ENCODE data around the gene CHCHD6.

Gene CHCHD6

DNA sequence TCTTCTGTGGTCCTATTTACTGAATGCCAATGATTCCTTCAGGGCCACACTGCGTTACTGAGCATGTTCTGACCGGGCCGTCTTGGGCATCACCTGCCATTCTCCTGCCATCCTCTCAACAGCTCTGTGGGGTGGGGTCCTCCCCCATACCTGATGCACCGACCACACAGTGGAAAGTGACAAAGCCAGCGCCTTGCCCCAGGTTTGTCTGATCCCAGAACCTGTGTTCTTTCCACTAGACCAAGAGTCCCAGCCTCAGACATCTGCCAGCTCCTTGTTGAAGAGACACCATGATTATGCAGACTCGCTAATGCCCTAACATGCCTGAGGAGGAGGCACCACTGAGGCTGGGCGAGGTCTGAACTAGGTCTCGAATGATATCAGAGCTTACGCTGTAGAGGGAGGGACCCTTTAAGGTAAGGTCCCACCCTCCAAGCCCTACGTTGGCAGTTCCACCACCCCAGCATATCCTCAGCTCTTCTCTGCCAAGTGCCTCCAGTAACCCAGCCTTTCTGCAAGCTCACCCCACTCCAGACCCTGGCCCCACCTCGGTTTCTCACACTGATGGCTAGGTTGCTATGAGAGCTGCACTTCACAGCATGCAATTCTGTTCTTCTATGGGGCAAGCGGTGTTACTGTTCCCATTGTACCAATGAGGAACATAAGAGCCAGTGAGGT, 249.1 kb downstream of the CHCHD6 start:
- DNase-seq (ENCODE audit: insufficient read length, low spot score) (no peak), FAIRE-seq (no peak)

DNA sequence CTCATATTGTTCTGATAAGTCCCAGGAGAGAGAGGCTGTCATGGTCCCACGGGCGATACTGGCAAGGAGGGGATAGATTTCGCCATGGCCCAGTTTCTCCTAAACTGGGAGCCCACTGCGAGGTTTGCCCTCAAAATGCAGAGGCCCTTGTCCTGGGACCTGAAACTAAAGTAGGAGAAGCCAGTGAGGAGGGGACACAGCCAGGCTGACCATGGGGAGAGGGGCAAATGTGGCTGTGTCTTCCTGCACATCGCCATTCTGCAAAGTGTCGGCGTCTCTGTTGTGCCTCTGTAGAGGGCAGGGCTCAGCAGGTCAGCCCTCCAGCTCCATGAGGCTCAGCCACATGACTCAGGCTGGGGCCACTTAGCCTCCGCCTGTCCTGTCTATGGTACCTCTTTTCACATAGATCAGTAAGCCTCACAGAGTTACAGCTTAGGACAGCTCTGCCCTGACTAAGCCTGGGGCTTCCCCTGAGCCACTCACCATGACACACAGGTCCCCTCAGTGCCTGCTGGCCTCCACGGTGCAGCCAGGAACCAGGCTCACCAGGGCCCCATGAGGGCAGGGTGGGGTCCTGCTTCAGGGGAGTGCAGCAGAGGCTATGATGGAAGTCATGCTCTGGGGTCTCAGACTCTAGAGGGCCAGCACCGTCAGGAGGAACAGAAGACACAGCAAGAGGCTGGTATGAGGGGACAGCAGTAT, 250.3 kb downstream of the CHCHD6 start:
- no peak for FAIRE-seq

GRCh38 chr3:126955004-126955790, 251.2 kb downstream of the CHCHD6 start:
- DNase-seq (ENCODE audit: insufficient read length, low spot score), result no peak
- no peak for FAIRE-seq

More for the DNA sequence above, 250.3 kb downstream of the CHCHD6 start:
- DNase-seq (ENCODE audit: insufficient read length, low spot score), result no peak

DNA sequence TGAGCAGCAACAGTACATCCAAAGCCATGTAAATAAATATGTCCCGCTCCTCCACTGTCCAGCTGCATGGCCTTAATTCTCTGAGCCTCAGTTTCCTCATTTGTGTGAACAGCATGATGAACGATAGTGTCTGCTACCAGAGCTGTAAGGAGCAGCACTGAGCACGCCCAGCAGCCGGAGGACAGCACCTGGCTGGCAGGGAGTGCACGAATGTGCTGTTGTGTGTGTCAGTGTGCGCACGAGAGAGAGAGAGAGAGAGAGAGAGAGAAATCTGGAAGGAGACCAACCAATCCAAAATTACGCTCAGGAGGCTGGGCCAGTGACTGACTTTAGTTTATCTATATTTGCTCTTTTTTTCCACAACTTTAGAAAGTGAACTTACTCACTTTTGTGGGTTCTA, 252.3 kb downstream of the CHCHD6 start:
- no peak for FAIRE-seq

DNA sequence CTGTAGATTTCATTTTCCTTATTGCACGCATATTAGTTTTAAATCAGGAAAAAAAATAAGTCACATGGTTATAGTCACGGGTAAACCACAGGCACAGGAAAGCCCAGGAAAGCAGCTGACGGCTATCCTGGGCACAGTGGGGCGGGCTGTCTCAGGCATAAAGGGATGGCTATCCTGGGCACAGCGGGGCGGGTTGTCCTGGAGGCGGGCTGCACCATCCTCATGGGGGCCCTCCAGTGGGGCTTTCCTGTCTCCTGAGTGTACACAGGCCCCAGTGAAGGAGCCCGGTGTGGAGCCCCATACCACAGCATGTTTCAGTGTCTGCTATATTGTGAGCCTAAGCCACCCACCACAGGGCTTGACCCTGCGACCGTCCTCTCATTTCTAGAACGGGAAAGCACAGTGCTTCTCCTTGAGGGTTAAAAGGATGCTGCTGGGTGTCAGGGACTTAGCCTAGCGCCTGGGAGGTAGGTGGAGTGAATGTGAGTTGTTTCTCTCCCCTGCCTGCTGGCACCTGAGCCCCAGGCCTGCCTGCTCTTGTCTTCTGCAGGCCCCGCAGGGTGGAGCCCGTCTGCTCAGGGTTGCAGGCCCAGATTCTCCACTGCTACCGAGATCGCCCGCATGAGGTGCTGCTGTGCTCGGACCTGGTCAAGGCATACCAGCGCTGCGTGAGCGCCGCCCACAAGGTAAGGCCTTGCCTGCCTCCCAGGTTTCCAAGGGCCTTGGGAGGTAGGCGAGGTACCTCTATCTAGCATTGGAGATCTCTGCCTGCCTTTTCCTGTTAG, 253.0 kb downstream of the CHCHD6 start:
- no peak for FAIRE-seq

More for the DNA sequence above, 252.3 kb downstream of the CHCHD6 start:
- no peak for DNase-seq (ENCODE audit: insufficient read length, low spot score)

GRCh38 chr3:126957776-126958637, 254.0 kb downstream of the CHCHD6 start:
- FAIRE-seq, result no peak
- DNase-seq (ENCODE audit: insufficient read length, low spot score), result no peak

More for the DNA sequence above, 253.0 kb downstream of the CHCHD6 start:
- DNase-seq (ENCODE audit: insufficient read length, low spot score), result no peak

GRCh38 chr3:126958638-126959085, 254.6 kb downstream of the CHCHD6 start:
- DNase-seq (ENCODE audit: insufficient read length, low spot score), result no peak
- FAIRE-seq, result no peak

- no peak for DNase-seq (ENCODE audit: insufficient read length, low spot score)
- FAIRE-seq, result no peak
Measured at GRCh38 chr3:126959136-126959920, 255.3 kb downstream of the CHCHD6 start.

DNA sequence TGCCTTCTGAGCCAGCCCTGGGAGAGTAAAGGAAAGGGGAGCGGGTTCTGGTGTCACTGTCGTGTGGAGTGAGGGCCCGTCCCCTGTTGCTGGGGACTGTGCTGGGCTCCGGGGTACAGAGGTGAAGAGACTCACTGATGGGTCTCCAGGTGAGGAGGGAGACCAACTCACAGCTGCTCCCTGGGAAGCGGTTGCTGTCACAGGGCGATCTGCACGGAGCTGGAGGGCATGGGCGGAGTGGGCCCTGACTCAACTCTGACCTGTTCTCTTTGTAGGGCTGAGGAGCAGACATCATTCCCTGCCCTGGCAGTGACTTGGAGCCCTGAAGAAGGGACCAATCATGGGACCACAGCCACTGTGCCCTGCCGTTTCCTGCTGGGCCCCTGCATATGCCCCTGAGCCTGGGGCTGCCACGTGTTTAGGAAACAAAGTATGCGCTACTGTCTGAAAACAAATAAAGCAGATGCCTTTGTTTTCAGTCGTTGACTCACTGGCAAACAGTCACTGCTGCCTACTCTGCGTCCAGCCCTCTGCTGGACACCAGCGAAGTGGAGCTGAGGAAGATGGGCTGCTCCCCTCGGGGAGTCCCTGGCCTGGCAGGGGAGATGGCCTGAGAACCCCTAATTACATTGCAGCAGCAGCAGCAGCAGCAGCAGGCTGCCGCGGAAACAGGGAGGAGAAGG, 256.0 kb downstream of the CHCHD6 start:
- DNase-seq (ENCODE audit: insufficient read length, low spot score) (no peak), FAIRE-seq (no peak)

DNA sequence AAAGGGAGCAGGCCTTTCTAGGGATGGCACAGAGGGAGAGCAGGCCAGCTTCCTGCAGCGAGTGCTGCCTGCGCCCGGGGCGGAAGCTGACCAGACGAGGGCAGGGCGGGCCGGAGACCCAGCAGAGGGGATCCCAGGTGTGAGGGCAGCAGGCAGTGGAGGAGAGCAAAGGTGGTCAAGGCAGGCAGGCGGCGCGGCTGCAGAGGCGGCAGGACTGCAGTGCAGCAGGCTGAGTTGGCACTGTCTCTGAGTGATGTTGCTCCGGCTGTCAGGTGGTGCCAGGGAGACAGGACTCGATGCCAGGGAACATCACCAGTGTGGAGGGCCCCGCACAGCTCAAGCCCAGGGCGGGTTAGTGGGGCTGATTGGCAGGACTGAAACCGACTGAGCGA, 256.6 kb downstream of the CHCHD6 start:
- no peak for DNase-seq (ENCODE audit: insufficient read length, low spot score)
- no peak for FAIRE-seq

DNA sequence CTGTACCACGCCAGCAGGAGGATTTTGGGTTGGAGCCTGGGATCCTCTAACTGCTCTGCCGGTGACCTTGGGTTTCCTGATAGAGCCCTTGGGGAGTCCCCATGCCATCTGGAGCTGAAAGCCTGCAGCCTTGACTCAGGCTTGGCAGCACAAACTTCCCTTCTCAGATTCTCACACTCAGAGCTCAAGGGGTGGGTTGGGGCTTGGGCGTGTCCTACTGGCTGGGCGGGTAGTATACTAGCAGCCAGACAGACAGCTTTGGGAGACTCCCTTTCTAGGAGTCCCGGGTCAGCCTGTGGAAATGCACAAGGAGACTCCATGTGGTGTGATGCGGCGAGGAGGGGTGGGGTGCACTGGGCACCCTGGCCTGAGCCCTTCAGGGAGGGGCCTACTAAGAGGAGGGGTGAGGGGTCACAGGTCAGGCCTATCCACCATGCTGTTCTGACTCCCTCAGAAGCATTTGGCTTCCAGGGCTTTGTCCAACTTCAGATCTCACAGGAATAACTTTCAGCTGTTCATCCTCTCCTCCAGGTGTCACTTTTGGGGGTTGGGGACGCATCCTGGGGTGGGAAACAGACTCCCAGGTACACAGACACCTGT, 257.3 kb downstream of the CHCHD6 start:
- FAIRE-seq, result no peak
- DNase-seq (ENCODE audit: insufficient read length, low spot score), result no peak

DNA sequence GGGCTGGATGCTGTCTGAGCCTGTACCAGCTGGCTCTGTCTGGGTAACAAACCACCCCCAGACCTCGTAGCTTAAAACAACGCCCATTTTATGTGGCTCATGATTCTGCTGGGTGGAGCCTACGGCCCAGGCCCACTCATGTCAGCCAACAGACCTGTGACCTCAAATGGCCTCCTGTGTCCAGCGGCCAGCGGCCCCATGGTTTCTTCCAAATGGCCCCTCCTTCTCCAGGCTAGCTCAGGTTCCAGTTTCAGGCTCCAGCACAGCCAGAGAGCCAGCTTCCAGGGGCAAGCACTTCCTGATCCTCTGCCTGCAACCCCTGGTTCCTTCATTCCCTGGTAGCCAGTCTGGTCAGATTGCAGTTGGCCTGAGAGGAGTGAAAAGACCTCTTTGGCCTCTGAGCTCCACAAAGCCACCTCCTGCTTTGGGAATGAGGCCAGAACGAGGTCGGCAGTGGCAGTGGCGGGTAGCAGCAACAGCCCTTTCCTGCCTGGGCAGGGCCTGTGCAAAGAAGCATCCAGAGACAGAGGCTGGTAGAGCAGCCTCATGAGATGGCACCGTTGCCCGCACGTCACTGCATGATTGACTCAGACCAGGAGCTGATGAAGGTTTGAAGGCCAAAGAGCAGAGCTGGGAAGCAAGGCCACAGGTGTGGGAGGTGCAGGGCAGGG, 257.9 kb downstream of the CHCHD6 start:
- FAIRE-seq (no peak), DNase-seq (ENCODE audit: insufficient read length, low spot score) (no peak)

DNA sequence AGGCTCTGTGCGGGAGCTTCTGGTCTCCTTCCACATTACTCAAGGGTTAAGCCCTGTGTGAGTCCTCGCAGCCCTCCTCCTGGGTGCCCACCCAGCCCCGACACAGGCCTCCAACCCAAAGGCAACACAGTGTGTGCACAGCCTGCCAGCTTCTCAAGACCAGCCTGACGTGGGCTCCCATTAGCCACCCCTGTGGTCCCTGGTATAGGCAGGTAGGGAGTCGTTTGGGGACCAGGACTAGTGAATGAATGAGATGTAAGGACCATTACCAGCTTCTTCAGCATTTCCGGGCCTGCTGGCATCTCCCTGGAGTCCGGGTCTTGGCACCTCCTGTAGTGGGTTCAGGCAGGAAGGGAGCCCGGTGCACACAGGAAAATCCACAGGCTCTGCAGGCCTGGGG, 258.7 kb downstream of the CHCHD6 start:
- FAIRE-seq (no peak), DNase-seq (ENCODE audit: insufficient read length, low spot score) (no peak)

GRCh38 chr3:126963261-126964190, 259.5 kb downstream of the CHCHD6 start:
- FAIRE-seq (no peak), DNase-seq (ENCODE audit: insufficient read length, low spot score) (no peak)

DNA sequence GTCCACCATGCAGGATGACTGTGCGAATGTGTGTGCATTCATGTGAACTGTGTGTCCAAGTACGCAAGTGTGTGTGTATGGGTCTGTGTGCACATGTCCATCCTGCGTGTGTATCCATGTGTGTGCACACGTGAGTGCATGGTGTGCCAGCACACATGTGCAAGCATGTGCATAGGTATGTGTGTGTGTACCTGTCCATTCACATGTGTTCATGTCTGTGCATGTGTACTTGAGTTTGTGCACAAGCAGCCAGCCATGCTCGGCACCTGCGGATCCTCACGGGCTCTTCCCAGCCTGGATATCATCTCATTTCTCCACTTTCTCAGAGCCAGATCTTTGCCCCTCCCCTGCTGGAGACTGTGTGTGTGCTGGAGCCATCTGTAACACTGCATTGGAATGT, 260.2 kb downstream of the CHCHD6 start:
- DNase-seq (ENCODE audit: insufficient read length, low spot score) (no peak), FAIRE-seq (peak; percentile 87)

DNA sequence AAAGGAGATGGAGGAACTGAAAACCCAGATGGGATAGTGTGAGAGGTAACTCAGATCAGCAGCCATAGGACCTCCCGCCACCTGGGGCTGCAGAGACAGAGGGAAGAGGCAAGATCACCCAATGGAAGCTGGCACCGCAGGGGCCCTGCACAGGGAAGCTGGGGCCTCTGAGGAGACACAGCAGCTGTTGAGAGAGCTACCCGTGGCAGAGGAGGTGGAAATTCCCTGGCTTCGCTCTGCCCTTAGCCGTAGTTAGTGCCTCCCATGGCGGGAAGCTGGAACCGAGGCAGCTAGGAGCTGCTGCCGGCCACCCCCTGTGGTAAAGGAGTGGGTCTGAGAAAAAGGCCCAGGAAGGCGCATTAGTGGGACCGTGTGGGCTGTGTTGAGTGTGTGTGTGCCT, 260.9 kb downstream of the CHCHD6 start:
- no peak for DNase-seq (ENCODE audit: insufficient read length, low spot score)
- no peak for FAIRE-seq

Data from HTR-8/SVneo (cell line).